Tibial nerve (tissue), 3 donors: ENCODE results near the gene GLG1.

ENCODE experiments used
- CTCF ChIP-seq, 5 experiments: fragments of 200-600 bp in 3 of 5; fragments of 450-650 bp in 2 of 5; sonication (generic) in 3 of 5; IDR thresholded peaks; one replicate each; pipeline ENCODE4 v1.5.1; 2016 to 2019; ENCODE audit warnings: antibody characterized with exemption in 5 of 5, mild to moderate bottlenecking in 3 of 5, moderate library complexity in 2 of 5
- POLR2A ChIP-seq, 2 donors: fragments of 450-650 bp; IDR thresholded peaks; one replicate each; pipeline ENCODE4 v1.6.1; 2017; ENCODE audit warnings: antibody characterized with exemption in 2 of 2, mild to moderate bottlenecking in 2 of 2, moderate library complexity in 2 of 2

GRCh38 chr16:74601126-74601871 is 5.6 kb downstream of the GLG1 start:
- TF ChIP-seq POLR2A (IDR thresholded peaks at IDR 0.05) (no peak), CTCF (IDR thresholded peaks at IDR 0.05) (no peak)
